Stimulated activated CD8-positive, alpha-beta memory T cell treated with anti-CD3 and anti-CD28 coated beads, Interleukin-2, amount 100 ng/mL, for 1 hour (primary cell): ENCODE results near the gene ZCCHC14.
"Not testable (repeated sequence)": the region's sequence is repeated elsewhere in the genome, so short reads cannot be mapped to it uniquely, and the experiment has no call there.

Source experiments
- DNase-seq, 2 donors: peaks; one replicate each; pipeline ENCODE4 v3.0.0-alpha.2; 2020; ENCODE audit warnings: low read depth in 2 of 2

ZCCHC14 gene

DNA sequence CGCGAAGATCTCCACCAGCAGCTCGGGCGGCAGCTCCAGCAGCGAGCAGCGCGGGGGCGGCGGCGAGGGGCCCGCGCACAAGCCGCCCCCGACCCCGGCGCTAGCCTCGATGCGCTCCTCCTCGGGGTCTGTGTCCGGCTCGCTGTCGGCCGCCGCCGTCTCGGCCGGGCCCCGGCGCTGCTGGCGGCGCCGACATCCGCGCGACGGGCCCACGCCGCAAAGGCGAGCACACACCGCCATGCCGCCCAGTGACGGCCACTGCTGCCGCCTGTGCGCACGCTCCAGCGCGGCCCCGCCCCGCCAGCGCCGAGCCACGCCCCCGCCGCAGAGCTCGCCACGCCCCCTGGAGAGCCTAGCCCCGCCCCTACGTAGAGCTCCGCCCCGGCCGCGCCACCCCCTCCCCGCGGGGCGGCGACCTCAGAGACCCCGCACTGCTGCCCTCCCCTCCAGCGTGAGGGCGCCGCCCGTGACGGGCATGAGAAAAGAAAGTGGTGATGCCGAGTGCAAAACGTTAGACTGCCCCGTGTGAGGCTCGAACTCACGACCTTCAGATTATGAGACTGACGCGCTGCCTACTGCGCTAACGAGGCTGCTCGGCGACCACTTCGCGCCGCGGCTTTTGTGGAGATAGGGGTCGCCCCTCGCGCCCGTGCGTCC, 109.2 kb downstream of the ZCCHC14 start, which contains the start of gene FBXO31:
FBXO31 (minus strand) TSS at position 272 of the 657 bp plus-strand sequence; CDS start at position 240, 32 bp downstream.
- DNase-seq, result peak; percentile 82 to 85

DNA sequence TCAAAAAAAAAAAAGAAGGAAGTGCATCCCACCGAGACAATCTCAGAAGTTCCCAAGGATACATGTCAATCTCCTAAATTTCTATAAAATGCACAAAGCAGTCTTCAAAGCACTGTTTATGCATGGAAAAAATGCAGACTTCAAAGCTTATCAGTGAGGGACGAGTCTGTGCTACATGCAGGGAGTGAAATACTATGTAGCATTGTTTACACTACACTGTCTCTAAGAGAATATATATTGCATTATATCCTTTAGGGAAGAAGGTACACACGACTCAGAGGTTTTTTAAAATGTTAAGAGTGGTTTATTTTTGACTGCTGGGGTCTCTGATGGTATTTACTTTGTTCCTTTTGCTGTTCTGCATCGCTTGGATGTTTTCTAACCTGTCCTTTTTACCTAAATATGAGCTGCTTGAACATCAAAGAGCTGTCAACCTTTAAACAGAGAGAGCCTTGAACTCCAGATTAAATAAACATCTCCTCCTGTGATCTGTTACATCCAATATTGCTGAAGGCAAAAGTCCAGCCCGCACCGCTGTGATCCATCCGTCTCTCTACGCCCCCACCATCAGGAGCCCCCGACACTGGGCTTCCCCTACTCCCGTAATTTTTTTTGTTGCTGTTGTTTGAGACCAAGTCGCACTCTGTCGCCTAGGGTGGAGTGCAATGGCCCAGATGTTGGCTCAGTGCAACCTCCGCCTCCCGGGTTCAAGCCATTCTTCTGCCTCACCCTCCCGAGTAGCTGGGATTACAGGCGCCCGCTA, 110.6 kb downstream of the ZCCHC14 start:
- DNase-seq, result no peak

DNA sequence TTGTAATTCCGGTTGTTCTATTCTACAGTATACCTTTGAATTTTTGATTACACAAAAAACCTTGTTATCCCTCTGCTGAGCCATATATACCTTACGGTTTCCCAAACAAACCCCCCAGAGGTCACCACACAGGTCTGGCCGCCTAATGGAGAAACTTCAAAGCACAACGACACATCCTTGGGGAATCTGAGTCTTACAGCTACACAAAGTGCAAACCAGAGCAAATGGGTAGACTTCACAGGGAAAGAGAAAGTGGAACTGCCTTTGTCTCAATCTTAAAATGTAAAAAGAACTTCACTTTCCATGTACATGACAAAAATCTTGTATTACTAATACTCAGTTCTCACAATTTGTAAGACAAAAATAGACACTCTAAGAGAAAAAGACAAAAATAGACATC, 111.9 kb downstream of the ZCCHC14 start:
- no peak for DNase-seq

DNA sequence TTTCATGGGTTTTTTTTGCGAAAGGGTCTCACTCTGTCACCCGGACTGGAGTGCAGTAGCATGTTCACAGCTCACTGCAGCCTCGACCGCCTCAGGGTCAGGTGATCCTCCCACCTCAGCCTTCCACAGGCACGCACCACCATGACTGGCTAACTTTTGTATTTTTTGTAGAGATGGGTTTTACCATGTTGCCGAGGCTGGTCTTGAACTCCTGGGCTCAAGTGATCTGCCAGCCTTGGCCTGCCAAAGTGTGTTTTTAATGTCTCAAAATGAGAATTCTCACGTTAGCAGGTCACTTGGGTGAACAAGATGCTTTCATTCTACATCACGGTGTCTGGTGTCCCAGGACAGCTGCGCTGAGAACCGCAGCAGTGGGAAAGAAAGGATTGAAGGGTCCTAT, 112.4 kb downstream of the ZCCHC14 start:
- DNase-seq, result no peak

DNA sequence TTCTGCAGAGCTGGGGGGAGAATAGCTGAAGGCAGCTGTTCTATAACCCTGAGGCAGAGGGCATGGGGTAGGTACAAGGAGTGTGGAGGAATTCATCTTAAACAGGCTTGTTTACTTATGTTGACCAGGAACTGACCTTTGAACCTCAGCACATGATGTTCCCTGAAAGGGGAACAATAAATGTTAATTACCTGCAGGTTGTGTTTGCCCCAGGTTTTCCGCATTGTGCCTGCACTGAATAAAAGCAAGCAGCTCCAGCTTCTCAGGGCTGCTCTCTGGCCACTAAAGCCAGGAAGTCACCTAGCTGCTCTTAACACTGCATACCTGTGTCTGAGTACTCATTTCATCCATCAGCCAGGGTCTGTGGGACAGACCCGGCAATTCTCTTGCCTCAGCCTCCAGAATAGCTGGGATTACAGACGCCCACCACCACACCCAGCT, 113.5 kb downstream of the ZCCHC14 start:
- DNase-seq, result not testable (repeated sequence)

DNA sequence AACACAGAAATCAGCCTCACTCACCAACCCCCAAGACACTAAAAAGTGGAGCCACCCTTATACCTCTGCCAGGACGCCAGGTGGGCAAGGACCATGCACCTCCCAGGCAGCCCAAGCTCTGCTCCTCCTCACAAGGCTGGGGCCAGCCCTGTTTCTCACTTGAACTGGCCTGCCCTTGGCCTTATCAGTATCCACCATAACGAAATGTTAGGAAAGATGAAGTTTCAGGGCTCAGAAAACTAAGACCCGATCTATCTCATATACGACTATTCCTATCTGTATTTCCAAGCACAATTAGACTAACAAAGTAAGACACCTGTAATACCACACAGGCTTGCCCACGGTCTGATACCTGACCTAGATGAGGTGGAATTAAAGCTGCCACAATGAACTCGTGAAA, 116.2 kb downstream of the ZCCHC14 start:
- no peak for DNase-seq

DNA sequence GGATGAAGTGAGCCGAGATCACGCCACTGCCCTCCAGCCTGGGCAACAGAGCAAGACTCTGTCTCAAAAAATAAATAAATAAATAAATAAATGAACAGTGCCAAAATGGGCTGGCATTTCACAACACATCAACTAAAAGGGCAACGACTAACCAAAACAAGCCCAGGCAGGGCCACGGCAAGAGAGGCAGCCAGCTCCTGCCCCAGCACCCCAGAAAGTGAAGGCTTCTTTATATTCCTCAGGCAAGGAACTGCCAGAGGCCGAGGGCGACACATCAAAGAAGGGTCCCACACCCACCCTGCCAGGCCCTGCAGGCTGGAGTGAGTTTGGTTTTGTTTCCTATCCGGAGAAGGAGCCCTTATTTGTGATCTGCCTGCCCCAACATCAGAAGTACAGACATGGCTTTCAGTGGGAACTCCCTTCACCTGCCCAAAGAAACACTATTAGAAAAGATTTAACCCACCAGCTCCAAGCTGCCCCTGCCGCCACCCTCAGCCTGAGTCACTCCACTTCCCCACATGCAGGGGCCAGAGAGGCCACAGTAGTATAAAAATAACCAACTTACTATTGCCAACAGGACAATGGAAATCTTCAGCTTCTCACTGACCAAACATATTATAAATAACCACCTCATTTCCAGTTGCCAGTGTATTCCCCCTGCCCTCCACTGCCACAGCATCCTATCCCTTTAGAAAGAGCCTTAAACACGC, 117.2 kb downstream of the ZCCHC14 start:
- no peak for DNase-seq

DNA sequence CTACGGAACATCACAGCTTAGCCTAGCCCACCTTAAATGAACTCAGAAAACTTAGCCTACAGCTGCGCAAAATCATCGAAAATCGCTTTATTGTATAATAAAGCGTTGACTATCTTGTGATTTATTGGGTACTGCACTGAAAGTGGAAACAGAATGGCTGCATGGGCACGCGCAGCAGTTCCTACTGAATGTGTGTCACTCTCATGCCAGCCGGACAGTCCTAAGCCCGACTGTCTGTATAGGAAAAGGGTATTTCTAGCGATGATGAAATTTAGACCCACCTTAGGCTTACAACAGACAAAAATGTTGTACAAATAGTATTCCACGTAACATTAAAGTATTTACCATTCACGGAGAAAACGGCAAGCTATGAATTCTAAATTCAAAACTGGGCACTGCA, 118.5 kb downstream of the ZCCHC14 start:
- no peak for DNase-seq

DNA sequence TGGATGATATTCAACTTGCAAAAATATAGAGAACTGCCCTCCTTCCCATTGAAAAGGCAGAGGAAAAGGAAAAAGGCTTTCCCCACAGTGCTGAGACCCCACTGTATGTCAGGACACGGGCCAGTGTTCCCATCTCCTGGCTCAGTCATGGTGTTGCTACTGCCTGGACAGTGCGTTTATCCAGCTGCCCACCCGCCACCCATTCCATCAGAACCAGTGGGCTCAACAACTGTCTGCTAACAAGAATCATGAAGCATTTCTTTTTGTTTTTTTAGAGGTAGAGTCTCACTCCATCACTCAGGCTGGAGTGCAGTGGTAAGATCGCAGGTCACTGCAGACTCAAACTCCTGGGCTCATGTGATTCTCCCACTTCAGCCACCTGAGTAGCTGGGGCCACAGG, 120.5 kb downstream of the ZCCHC14 start:
- DNase-seq, result no peak

DNA sequence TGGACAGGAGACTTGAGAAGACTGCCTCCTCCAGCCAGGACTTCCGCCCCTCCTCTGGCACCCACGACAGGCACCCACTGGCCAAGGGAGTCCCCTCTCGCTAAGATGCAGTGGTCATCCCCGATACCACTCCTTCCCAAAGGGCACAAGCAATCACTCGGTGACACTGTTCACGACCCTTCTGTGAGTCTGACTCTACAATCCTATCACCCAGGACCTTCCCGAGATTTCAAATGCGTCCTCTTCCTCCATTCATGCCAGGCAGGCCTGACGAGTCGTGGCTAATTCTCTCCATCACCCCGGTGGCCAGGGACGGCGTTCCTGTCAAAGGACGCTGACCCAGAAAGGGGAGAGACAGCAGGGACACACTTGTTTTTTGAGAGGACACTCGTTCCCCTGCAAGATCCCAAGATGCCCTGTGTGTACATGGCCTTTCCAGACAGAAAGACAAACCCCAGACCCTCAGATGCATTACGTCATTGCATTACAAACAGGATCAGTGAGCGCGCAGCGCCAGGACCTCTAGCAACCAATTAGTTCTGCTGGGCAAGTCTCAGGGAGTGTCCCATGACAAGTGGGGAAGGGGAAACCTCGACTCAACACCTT, 121.5 kb downstream of the ZCCHC14 start:
- DNase-seq, result no peak

DNA sequence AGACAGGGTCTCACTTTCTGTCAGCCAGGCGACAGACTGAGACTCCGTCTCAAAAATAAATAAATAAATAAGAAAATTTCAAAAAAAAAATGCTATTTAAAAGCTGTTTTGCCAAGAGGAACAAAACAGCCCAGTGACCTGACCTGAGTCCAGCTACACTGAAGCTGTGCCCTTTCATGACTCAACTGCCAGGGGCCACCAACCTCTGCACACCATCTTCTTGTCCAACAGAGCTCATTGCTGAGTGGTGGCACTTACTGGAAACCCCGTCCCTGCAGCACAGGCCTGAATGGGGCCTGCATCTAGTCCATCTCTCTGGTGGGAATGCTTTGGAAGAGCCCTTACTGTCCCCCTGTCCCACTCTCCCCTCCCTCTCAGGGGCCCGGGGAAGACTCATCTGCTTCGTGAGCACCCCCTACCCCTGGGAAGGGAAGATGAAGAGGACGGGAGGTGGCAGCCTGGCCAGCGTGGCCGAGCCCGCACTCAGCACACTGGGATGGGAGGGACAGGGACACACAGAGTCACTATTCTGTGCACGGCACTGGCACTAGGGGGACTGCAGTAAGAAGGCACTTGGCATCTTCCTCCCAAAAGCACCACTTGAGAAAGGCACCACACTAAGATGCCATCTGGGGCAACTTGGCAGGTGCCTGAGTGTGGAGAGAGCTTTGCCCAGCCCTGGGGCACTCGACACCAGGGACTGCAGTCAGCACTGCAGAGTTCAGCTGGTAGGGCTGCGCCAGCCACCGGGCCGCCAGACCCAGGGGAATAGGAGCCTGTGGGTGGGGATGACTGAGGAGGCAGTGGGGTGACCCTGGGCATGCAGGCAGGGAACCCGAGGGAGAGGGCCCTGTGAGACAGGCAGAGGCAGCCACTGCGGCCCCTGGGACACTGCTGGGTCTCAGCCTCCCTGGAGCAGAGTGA, 122.8 kb downstream of the ZCCHC14 start:
- no peak for DNase-seq

DNA sequence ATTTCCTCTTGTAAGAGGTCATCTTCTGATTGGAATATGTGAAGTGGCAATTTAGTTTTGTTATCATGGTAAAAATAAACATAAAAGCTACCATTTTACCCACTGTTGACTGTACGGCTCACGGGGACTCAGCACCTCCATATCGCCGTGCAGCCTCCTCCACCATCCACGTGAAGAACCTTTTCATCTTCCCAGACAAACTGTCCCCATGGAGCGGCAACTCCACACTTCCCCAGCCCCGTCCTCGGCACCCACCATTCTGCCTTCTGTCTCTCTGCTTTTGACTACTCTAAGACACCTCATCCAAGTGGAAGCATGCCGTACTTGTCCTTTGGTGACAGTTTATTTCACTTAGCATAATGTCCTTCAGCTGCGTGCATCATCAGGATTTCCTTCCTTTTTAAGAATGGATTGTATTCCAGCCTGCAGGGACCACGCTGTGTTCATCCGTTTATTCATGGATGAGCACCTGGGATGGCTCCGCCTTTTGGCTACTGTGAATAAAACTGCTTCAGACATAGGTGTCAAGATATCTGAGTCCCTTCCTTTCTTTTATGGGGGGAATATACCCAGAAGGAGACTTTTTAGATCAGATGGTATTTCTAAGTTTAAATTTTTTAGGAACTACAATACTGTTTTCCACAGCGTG, 123.6 kb downstream of the ZCCHC14 start:
- DNase-seq, result no peak

DNA sequence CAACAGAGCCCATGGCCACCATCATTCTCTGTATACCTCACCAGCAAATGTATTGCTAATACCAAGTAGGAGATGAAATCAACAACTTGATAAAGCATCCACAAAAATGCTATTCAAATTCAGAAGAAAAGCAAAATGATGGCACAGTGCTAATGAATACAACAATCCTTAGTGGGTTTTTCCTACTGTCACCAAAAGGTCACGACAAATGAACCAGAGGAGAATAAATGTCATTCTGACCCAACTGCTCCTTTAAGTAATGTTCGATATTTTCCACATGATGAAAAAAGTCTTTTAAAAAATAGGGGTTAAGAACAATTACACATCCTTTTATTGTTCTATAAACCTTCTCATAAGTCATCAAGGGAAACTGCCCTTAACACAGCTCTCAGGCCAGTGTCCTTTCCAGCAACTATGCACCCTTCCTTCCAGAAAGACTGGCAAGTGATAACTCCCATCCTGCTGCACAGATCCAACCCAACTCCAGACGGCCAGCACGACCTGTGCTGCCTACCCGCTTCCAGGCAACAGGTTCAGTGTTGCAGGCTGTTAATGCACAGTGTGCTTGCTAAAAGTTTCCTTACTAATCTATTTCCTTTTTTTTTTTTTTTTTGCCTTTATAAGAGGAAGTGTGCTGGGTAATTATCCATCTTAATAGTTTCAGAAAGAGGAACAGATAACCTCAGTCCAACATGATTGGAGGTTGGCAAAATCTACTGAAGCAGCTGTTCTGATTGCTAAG, 124.6 kb downstream of the ZCCHC14 start:
- DNase-seq, result no peak

DNA sequence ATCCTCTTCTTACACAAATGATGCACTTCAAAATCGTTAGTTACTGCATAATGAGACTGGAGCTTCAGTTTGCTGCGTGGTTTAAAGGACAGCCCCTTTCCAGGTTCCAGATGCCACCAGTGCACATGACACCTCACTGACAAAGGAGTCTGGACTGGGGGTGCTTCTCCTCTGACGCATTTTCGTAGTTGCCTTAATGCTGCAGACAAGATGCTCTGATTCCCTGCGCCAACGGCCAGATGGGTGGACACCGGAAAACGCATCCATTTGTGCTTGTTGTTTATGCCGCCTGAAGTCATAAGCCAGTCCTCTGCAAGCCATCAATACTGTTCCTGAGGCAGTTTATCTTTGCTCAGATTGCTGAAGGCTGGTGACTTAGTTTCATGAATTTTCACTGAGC, 125.3 kb downstream of the ZCCHC14 start:
- no peak for DNase-seq

DNA sequence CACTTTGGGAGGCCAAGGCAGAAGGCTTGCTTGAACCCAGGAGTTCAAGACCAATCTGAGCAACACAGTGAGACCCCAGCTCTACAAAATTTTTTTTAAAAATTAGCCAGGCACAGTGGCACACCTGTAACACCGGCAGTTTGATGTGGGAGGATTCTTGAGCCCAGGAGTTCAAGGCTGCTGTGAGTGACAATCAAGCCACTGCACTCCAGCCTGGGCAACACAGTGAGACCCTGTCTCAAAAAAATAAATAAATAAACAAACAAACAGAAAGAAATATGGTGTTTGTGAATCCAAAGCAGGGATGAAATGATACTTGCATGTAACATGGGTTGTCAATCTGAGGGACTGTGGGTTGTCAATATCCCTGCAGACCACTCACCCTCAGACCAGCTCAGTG, 125.9 kb downstream of the ZCCHC14 start:
- no peak for DNase-seq

DNA sequence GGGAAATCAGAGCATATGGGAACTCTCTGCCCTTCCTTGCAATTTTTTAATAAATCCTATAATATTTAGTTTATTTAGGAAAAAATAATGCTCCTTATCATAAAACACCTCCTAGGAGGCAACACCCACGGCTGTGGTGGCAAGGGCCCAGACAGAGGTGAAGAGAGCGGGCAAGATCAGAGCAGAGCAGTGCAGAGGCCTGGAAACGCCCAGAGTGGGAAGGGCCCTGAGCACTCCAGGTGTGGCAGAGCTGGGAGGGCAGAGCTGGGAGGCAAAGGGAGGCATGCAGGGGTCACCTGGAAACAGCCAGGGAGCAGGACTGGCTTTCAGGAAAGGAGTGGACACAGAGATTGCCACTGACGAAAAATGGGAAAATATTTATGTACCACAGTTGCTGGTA, 126.5 kb downstream of the ZCCHC14 start:
- no peak for DNase-seq

DNA sequence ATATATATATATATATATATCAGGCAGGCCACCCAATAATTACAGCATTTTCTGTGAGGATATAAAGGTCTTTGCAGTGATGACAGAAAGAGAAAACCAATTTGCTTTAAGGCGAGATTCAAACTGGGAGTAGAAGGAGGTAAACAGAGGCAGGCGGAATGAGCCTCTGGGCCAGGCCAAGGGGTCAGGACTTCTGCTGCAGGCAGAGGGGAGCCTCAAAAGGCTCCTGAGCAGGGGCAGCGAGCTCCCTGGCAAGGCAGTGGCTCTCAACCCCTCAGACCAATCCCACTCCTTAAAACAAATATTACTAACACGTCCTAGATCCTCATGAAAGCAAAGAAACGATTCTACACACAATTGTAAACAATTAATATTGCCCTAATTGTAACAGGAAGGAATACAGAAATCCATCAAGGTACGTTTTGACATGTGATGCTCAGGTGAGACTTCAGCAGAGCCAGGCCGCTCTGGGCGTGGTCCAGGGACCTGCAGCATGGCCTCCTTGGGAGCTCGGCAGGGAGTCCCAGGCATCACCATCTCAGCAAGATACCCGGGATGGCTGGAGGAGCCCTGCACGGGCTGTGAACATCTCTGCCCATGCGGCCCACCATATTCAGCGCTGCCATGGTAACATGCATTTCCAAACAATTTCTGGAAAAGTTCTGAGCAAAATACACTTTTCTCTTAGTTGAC, 127.7 kb downstream of the ZCCHC14 start:
- no peak for DNase-seq

DNA sequence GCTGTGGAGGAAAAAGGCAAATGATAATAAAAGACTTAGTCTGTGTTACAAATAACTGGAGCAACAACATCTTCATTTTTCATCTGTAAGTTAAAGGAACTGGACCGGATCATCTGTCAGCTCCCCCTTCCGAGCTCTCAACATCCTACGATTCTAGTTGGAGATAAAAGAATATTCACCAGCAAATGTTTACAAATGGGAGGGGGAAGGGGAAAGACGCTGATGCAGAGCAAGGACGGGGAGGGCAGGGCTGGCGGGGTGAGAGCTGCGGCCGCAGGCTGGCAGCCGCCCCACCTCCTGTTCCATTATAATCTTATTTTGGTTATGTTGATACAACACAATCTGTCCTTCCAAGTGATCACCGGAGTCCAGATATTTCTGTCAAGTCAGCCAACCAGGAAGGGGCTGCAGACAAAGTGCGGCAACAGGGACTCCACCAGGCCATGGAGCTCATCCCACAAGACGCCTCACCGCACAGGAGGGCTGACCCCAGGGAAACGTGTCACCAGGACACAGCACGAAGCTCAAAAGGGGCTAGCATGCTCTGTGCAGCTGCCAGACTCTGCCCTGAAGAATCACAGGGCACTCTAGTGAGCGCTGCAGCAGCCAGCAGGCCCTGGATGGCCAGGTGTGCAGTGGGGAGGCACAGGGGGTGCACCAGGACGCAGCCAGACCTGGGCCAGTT, 128.9 kb downstream of the ZCCHC14 start:
- no peak for DNase-seq
